Motor neuron (in vitro differentiated cells): ENCODE results near the gene KCND3. TPM values are rescaled to one million over a fixed set of nuclear protein-coding genes. Genes with fewer than 3 reads are reported as not detected.

Experiments
- ATAC-seq, 8 experiments: fragments of 200-7000 bp; cut with Tn5 transposase; replicated peaks in 6 of 8; 2 replicates each; pipeline ENCODE4 v1.8.0; 2021; ENCODE audit warnings: mild to moderate bottlenecking in 8 of 8, moderate library complexity in 8 of 8
- H3K27ac ChIP-seq, 2 donors: fragments of 250-450 bp; sonication (Bioruptor Pico); 2 replicates each; pipeline ENCODE4 v1.9.0; 2021; ENCODE audit warnings: antibody characterized with exemption in 2 of 2, mild to moderate bottlenecking in 2 of 2, moderate library complexity in 1 of 2
- H3K4me1 ChIP-seq, 2 donors: fragments of 250-450 bp; sonication (Bioruptor Pico); replicated peaks in 1 of 2; 2 replicates each; pipeline ENCODE4 v1.6.1; 2021; ENCODE audit warnings: antibody characterized with exemption in 2 of 2, mild to moderate bottlenecking in 2 of 2, moderate library complexity in 1 of 2
- H3K4me3 ChIP-seq, 5 donors: fragments of 250-450 bp; sonication (Bioruptor Pico); 2 replicates each; pipeline ENCODE4 v1.9.0; 2021; ENCODE audit warnings: antibody characterized with exemption in 5 of 5, mild to moderate bottlenecking in 5 of 5, moderate library complexity in 4 of 5
- WGBS, 10 experiments: fragments of 450-650 bp; shearing (Covaris generic); methylation state at CpG; one replicate each; pipeline ENCODE4 v1.0.0; 2022; 5-methylcytosine and 5-hydroxymethylcytosine counted together
- in situ Hi-C, 9 experiments: fragments of 400-800 bp; cut with MboI; loops; one replicate each; pipeline ENCODE4 v1.15.0; 2021; ENCODE audit warnings: low sequenced_read_pairs in 9 of 9, low pct_unique_long_range_greater_than_20kb in 2 of 9; ENCODE audit not compliant: unreplicated experiment in 9 of 9
- total RNA-seq, 8 experiments: library from RNA; unstranded; fragments of 300-600 nt; gene quantifications; 2 replicates each; pipeline versions ENCODE4 v1.2.3 to v1.2.4, GENCODE V29; 2022

KCND3 gene
- total RNA-seq, 8 experiments from 2014 or later: 1.3 to 31.5 (median 2.6) TPM

DNA sequence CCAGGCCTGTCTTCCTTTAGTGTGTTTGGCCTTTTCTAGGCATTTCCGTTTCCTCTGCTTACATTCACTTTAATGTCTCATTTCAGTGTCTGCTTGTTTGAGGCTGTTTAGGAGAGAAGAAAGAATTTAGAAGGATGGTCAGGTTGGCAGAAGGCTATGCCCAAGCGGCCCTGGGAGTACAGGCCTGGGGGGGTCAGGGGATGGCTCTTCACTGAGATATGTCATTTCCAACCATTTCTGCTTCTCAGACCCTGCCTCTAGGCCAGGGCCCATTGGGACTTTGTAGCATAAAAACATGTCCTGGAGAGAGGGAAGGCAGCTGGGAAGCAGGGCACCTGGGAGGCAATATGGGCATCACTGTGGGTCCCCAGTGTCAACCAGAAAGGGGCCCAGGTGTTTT, 147.7 kb downstream of the KCND3 start:
- in situ Hi-C loops: no loop called here
- Histone ChIP-seq H3K4me1 (no peaks in the 10 kb centered on the region), H3K4me3 (no peak overlapping the region), H3K27ac (no peak overlapping the region)
- ATAC-seq: no peak
- 0 to 100% (median 80%) methylated on average over 1 to 2 of the region's 2 CpGs; no CpG with 5 or more reads in 3 of the 10 experiments for WGBS, 10 experiments

DNA sequence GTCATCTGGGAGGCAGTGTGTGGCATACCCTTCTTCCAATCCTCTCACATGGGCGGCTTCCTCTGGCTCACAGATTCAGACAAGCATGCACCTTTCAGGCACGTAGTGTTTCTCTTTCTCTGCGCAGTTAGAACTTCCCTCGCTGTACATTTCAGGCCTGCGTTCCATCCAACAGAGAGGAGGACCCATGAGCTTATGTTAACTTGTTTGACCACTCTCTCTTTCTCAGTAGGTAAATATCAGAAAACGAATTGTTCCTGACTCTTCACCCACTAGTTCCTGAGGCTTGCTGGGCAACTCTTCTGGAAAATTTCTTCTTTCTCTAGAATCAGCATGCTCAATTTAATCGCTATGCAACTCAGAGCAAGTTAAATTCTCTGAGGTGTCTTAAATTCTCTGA, 148.3 kb downstream of the KCND3 start:
- WGBS, 10 experiments: 16 to 90% (median 68%) methylated on average over 2 to 7 of the region's 7 CpGs
- Histone ChIP-seq H3K27ac (no peak overlapping the region), H3K4me1 (no peaks in the 10 kb centered on the region), H3K4me3 (no peak overlapping the region)
- ATAC-seq: no peak
- in situ Hi-C loops: no loop called here

DNA sequence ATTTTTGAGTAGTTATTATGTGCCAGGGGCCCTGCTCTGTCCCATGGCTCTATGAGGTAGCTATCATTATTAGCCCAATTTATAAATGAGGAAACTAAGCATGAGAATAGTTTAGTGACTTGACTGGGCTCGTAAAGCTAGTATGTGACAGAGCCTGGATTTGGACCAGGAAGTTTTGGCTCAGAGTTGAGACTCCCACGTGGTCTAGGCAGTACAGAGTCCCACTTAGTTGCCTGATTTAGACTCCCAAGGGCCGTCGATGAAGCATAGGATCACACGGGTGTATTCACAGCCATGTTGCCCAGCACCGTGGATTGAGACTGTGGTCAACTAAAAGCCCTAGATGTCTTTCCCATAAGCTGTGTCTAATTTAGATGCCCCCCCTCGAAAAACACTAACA, 152.1 kb downstream of the KCND3 start:
- H3K4me1 ChIP-seq: no peaks in the 10 kb centered on the region
- no peak overlapping the region for H3K4me3 ChIP-seq
- WGBS, 10 experiments: 0 to 100% (median 62%) methylated on average over 1 to 7 of the region's 7 CpGs; no CpG with 5 or more reads in 1 of the 10 experiments
- H3K27ac ChIP-seq: no peak overlapping the region
- in situ Hi-C loops: no loop called here
- no peak for ATAC-seq

DNA sequence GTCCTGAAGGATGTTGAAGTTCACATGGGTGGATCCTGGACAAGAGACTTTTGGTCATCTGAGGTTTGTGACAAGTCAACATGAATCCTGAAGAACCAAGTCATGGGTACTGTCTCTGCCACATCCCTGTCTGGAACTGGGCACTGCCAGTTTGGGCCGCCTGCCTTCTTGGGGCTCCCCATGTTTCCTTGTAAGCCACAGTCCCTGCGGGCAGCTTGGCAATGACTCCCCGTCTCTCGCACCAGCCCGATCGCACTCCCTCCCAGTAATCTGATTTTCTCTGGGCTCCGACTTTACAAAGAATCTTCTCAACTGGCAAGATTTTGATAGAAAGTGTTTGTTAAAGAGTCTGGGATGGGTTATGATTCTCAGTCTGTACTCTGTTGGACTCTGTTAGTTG, 153.4 kb downstream of the KCND3 start:
- ATAC-seq: no peak
- Histone ChIP-seq H3K27ac (peak overlapping the region in 1 of 2 donors; percentile 23), H3K4me1 (no peaks in the 10 kb centered on the region), H3K4me3 (no peak overlapping the region)
- in situ Hi-C loops: no loop called here
- WGBS, 10 experiments: 69 to 100% (median 92%) methylated on average over 1 to 7 of the region's 7 CpGs; no CpG with 5 or more reads in 3 of the 10 experiments

DNA sequence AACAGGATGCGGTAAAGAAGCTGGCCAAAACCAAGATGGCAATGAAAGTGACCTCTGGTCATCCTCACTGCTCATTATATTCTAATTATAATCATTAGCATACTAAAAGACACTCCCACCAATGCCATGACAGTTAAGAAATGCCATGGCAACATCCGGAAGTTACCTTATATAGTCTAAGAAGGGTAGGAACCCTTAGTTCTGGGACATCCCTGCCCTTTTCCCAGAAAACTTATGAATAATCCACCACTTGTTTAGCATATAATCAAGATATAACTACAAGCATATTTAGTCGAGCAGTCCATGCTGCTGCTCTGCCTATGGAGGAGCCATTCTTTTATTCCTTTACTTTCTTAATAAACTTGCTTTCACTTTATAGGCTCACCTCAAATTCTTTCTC, 154.0 kb downstream of the KCND3 start:
- H3K27ac ChIP-seq: no peak overlapping the region
- H3K4me1 ChIP-seq: no peaks in the 10 kb centered on the region
- 0 to 100% (median 67%) methylated on average over 1 to 3 of the region's 3 CpGs; no CpG with 5 or more reads in 2 of the 10 experiments for WGBS, 10 experiments
- no peak overlapping the region for H3K4me3 ChIP-seq
- in situ Hi-C loops: no loop called here
- ATAC-seq: peak in 3 of 8 experiments; percentile 90 to 95 (median 94)

GRCh38 chr1:111834956-111835355, 154.5 kb downstream of the KCND3 start:
- WGBS, 10 experiments: 0 to 93% (median 59%) methylated on average over 1 to 5 of the region's 5 CpGs; no CpG with 5 or more reads in 5 of the 10 experiments
- Histone ChIP-seq H3K4me1 (no peaks in the 10 kb centered on the region), H3K27ac (no peak overlapping the region), H3K4me3 (no peak overlapping the region)
- in situ Hi-C loops: no loop called here
- no peak for ATAC-seq

DNA sequence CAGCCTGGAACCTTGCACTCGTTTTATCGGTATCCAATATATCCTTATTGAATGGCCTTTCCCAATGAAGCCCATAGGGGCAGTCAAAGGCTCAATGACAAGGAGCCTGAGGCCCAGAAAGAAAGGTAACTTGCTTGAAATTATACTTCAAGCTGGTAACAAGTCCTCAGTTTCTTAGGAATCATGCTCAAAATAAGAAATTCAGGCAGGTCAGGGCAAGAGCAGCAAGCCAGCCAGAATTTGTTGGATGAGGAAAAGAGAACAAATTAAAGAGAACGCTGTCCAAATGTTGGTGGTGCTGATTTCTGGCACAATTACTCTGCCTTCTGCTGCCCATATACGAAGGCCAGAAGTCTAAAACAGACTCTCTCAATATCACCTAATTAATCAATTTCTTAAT, 156.1 kb downstream of the KCND3 start:
- no peak for ATAC-seq
- Histone ChIP-seq H3K27ac (no peak overlapping the region), H3K4me1 (no peaks in the 10 kb centered on the region), H3K4me3 (no peak overlapping the region)
- in situ Hi-C loops: no loop called here
- WGBS, 10 experiments: 0 to 79% (median 68%) methylated on average over 2 to 4 of the region's 4 CpGs; no CpG with 5 or more reads in 1 of the 10 experiments

DNA sequence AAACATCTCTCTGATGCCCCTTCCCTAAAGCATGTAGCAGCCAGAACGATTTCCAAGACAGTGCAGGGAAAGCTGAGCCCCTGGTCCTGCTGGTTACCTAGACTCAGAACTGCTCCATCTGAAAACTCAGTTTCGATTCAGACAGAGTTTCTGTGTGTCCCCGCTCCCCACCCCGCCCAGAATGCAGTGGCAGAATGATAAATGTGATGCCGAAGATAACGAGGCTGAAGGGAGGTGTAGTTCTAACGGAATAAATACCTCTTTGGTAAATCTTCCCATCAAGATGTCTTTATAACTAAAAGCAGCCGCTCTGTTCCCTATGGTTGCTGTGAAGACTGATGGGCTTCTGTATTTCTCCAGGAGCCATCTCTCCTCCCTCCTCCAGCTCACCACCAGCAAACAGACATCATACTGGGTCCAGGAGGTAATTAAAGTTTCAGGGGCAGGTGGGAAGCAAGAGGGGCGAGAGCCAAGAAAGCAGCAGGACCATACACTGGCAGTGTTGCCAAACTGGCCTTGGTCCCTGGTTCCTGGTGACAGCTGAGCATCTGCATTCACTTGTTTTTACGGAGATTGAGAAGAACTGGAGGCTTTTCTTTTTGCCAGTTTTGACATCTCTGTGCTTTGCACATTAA, 156.8 kb downstream of the KCND3 start:
- Histone ChIP-seq H3K27ac (no peak overlapping the region), H3K4me1 (no peaks in the 10 kb centered on the region), H3K4me3 (no peak overlapping the region)
- no peak for ATAC-seq
- 0 to 72% (median 49%) methylated on average over 1 to 9 of the region's 10 CpGs; no CpG with 5 or more reads in 1 of the 10 experiments for WGBS, 10 experiments
- in situ Hi-C loops: no loop called here

- in situ Hi-C loops: no loop called here
- Histone ChIP-seq H3K4me3 (no peak overlapping the region), H3K27ac (no peak overlapping the region), H3K4me1 (no peaks in the 10 kb centered on the region)
- ATAC-seq: no peak
- 0 to 11% (median 0%) methylated on average over 1 of the region's 1 CpG; no CpG with 5 or more reads in 5 of the 10 experiments for WGBS, 10 experiments
Measured at GRCh38 chr1:111831153-111831552, 158.3 kb downstream of the KCND3 start.

DNA sequence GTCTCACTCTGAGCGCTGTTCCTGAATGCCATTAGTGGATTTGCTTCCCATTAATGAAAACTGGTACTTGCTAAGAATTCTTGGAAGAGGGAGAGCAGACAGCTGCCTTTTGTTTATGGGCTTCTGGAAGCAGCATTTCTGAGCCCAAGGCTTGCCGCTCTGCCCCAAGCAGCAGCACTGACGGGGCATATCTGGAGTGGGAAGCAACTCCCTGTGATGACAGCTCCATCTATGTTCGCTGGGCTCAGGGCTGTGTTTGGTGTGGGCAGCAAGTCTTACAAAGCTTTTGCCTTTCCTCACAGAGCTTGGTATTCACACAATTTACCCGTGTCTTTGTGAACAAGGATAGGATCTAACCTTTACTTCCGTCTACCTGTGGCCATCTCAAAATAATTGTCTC, 161.5 kb downstream of the KCND3 start:
- Histone ChIP-seq H3K4me1 (no peaks in the 10 kb centered on the region), H3K4me3 (no peak overlapping the region), H3K27ac (no peak overlapping the region)
- in situ Hi-C loops: no loop called here
- WGBS, 10 experiments: 20 to 69% (median 35%) methylated on average over 1 to 6 of the region's 6 CpGs; no CpG with 5 or more reads in 2 of the 10 experiments
- ATAC-seq: peak in 1 of 8 experiments; percentile 25

- WGBS, 10 experiments: 18 to 79% (median 63%) methylated on average over 2 to 4 of the region's 4 CpGs; no CpG with 5 or more reads in 3 of the 10 experiments
- in situ Hi-C loops: no loop called here
- Histone ChIP-seq H3K27ac (no peak overlapping the region), H3K4me1 (no peaks in the 10 kb centered on the region), H3K4me3 (no peak overlapping the region)
- ATAC-seq: no peak
Measured at GRCh38 chr1:111826278-111826677, 163.2 kb downstream of the KCND3 start.

GRCh38 chr1:111825217-111825616, 164.3 kb downstream of the KCND3 start:
- in situ Hi-C loops: no loop called here
- Histone ChIP-seq H3K4me1 (no peaks in the 10 kb centered on the region), H3K4me3 (no peak overlapping the region), H3K27ac (no peak overlapping the region)
- 8 to 100% (median 73%) methylated on average over 1 to 3 of the region's 3 CpGs; no CpG with 5 or more reads in 2 of the 10 experiments for WGBS, 10 experiments
- ATAC-seq: no peak

DNA sequence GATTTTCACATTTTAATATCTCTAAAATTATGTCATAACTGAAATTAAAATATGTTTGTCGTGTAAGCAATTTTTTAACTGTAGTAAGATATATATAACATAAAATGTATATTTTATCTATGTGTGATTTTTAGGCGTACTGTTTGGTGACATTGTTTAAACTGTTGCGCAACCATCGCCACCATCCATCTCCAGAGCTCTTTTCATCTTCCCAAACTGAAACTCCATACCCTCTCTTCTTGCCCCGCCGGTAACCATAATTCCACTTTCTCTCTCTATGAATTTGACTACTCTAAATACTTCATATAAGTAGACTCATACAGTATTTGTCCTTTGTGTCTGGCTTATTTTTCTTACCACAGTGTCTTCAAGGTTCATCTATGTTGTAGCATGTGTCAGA, 167.3 kb downstream of the KCND3 start:
- H3K4me3 ChIP-seq: no peak overlapping the region
- WGBS, 10 experiments: 32 to 94% (median 77%) methylated on average over 3 to 6 of the region's 6 CpGs
- in situ Hi-C loops: loop anchor here in 1 of 9 experiments (25.0 kb wide), 1 partner anchor 90 kb away; no protein-coding TSS in a partner anchor
- no peak for ATAC-seq
- H3K27ac ChIP-seq: no peak overlapping the region
- H3K4me1 ChIP-seq: peaks cover 0 to 5% of the 10 kb centered on the region in 2 donors
